Measurements from ENCODE around the gene SLC6A20.

The SLC6A20 gene

DNA sequence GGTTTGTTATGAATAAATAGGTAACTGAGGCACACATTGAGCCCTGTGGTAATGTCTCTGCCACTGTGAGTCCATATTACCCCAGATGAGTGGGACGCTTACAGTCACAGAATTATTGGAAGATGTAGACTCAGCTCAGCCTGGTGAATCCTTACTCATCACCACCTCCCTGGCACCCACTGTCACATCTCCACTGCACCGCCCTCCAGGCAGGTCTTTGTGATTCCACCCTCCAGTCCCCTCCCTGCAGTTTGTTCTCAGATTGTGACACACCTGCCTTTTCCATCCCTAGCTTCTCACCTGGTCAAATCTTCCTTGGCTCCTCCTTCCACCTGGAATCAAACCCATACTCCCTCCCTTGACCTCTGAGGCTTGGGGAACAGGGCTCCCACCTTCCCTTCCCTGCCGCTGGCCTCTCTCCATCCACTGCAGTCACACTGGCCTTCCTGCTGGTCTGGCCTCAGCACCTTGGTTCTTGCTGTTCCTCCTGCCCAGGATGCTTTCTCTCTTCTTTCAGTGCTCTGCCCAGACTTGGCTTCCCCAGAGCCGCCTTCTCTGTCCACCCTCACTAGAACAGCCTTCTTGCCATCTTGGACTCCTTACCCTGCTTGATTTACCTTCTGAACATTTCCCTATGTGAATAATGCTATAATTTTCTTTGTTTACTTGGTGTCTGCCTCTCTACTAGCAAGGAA lies 9.4 kb downstream of the SLC6A20 start:
- Histone ChIP-seq H3K9me3 (ENCODE audit: control insufficient read depth, insufficient read depth, low read length) (no peaks in the 10 kb centered on the region), H3K36me3 (ENCODE audit: control insufficient read depth, insufficient read depth, low read length) (no peaks in the 10 kb centered on the region), H3K4me1 (ENCODE audit: control insufficient read depth, insufficient read depth, low read length) (no peaks in the 10 kb centered on the region), H3K9ac (ENCODE audit: low read depth, low read length) (no peak overlapping the region), H3K27me3 (ENCODE audit: control insufficient read depth, insufficient read depth, low read length) (peaks cover 3% of the 10 kb centered on the region), H3K4me3 (ENCODE audit: low read depth, low read length) (no peak overlapping the region)

DNA sequence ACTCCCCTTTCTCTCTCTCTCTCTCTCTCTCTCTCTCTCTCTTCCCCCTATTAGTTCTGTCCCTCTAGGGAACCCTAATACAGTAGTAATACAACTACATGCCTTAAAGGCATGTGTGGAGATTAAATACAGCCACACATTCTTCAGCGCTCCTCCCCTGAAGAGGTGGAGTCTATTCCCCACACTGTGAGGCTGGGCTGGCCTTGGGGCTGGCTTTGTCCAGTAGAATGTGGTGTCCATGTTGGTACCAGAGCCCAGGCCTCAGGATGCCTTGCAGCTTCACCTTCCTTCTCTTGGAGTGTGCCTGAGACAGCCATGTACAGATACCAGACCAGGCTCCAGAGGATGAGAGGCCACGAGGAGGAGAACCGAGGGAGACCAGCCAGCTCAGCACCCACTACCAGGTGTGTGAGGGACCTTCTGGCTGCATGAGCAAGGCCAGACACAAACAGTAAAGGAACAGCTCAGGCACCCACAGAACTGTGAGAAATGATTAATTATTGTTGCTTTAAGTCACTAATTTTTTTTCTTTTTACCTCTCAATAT lies 10.7 kb downstream of the SLC6A20 start:
- Histone ChIP-seq H3K9ac (ENCODE audit: low read depth, low read length) (no peak overlapping the region), H3K27me3 (ENCODE audit: control insufficient read depth, insufficient read depth, low read length) (no peaks in the 10 kb centered on the region), H3K4me1 (ENCODE audit: control insufficient read depth, insufficient read depth, low read length) (no peaks in the 10 kb centered on the region)

DNA sequence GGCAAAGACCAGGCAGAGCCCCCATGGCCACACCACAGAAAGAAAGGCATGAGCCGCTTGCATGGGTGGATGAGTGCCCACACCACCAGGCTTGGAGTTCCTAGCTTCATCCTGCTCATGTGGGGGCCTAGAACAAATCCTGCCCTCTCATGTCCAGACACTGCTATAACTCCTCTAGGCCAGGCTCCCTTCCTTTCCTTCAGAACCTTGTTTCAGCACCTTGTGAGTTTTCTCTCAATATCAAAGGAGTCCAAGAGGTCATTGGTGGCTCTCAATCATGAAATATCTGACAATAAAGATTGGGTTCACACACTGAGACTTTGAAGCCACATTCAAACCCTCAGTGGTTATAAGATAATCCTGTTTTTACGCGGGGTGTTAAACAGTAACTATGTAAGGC lies 12.7 kb downstream of the SLC6A20 start:
- H3K4me3 ChIP-seq (ENCODE audit: low read depth, low read length) = no peak overlapping the region
- no peaks in the 10 kb centered on the region for H3K36me3 ChIP-seq (ENCODE audit: control insufficient read depth, insufficient read depth, low read length)
- H3K9me3 ChIP-seq (ENCODE audit: control insufficient read depth, insufficient read depth, low read length) = no peaks in the 10 kb centered on the region
- no peak overlapping the region for H3K9ac ChIP-seq (ENCODE audit: low read depth, low read length)
- H3K4me1 ChIP-seq (ENCODE audit: control insufficient read depth, insufficient read depth, low read length) = no peaks in the 10 kb centered on the region
- H3K27me3 ChIP-seq (ENCODE audit: control insufficient read depth, insufficient read depth, low read length) = no peaks in the 10 kb centered on the region

More for the DNA sequence above, 10.7 kb downstream of the SLC6A20 start:
- Histone ChIP-seq H3K36me3 (ENCODE audit: control insufficient read depth, insufficient read depth, low read length) (no peaks in the 10 kb centered on the region), H3K4me3 (ENCODE audit: low read depth, low read length) (no peak overlapping the region), H3K9me3 (ENCODE audit: control insufficient read depth, insufficient read depth, low read length) (no peaks in the 10 kb centered on the region)

DNA sequence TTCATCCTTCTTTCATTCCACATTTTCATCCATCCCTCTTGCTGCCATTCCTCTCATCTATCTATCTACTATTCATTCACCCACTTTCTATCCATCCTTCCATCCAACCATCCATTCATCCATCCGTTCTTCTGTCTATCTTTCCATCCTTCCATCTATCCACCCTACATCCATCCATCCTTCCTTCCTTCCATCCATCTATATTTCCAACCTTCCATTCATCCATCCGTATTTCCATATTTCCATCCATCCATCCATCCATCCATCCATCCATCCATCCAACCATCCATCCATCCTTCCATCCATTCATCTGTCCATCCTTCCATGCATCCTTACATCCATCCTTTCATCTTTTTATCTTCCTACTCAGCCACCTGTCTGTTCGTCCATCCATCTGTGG lies 14.0 kb downstream of the SLC6A20 start:
- Histone ChIP-seq H3K4me1 (ENCODE audit: control insufficient read depth, insufficient read depth, low read length) (no peaks in the 10 kb centered on the region), H3K9ac (ENCODE audit: low read depth, low read length) (no peak overlapping the region), H3K9me3 (ENCODE audit: control insufficient read depth, insufficient read depth, low read length) (no peaks in the 10 kb centered on the region), H3K36me3 (ENCODE audit: control insufficient read depth, insufficient read depth, low read length) (no peaks in the 10 kb centered on the region), H3K27me3 (ENCODE audit: control insufficient read depth, insufficient read depth, low read length) (no peaks in the 10 kb centered on the region), H3K4me3 (ENCODE audit: low read depth, low read length) (no peak overlapping the region)

DNA sequence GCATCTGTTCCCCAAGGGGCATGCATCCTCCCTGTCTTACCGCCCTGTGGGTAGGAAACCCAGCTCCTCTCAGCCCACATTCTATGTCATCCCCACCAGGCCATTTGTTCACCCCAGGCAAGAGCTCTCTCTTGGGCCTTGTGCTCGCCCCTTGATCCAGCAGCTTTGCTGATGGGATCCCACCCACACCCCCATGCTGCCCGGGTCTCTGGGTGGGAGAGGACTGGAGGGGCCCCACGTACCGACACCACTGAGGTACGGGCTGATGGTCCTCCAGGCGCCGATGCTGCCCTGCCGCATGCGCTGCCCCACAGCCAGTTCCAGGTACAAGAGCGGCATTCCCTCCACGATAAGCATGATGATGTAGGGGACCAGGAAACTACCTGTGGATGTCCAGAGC lies 14.5 kb downstream of the SLC6A20 start:
- H3K36me3 ChIP-seq (ENCODE audit: control insufficient read depth, insufficient read depth, low read length) = no peaks in the 10 kb centered on the region
- H3K4me1 ChIP-seq (ENCODE audit: control insufficient read depth, insufficient read depth, low read length) = no peaks in the 10 kb centered on the region
- no peak overlapping the region for H3K4me3 ChIP-seq (ENCODE audit: low read depth, low read length)
- no peak overlapping the region for H3K9ac ChIP-seq (ENCODE audit: low read depth, low read length)
- no peaks in the 10 kb centered on the region for H3K9me3 ChIP-seq (ENCODE audit: control insufficient read depth, insufficient read depth, low read length)
- H3K27me3 ChIP-seq (ENCODE audit: control insufficient read depth, insufficient read depth, low read length) = no peaks in the 10 kb centered on the region

DNA sequence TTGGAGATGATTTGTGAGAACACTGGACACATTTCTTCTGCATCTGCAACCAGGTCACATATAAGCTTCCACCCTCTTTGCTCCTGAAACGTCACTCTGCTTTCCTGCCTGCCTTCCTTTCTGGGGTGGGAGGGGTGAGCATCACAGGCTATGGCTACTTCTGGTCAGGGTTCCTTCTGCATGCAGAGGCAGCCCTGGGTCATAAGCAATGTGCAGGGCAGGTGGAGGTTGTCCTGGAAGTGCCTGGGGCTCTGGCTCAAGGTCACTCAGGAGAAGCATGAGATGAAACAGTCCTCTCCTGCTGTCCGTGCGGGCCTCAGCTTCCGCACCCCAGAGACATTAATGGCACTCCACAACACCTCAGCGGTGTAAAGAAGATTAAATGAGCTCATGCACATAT lies 15.1 kb downstream of the SLC6A20 start:
- Histone ChIP-seq H3K9me3 (ENCODE audit: control insufficient read depth, insufficient read depth, low read length) (no peaks in the 10 kb centered on the region), H3K27me3 (ENCODE audit: control insufficient read depth, insufficient read depth, low read length) (no peaks in the 10 kb centered on the region), H3K36me3 (ENCODE audit: control insufficient read depth, insufficient read depth, low read length) (no peaks in the 10 kb centered on the region), H3K9ac (ENCODE audit: low read depth, low read length) (no peak overlapping the region), H3K4me3 (ENCODE audit: low read depth, low read length) (no peak overlapping the region), H3K4me1 (ENCODE audit: control insufficient read depth, insufficient read depth, low read length) (no peaks in the 10 kb centered on the region)

DNA sequence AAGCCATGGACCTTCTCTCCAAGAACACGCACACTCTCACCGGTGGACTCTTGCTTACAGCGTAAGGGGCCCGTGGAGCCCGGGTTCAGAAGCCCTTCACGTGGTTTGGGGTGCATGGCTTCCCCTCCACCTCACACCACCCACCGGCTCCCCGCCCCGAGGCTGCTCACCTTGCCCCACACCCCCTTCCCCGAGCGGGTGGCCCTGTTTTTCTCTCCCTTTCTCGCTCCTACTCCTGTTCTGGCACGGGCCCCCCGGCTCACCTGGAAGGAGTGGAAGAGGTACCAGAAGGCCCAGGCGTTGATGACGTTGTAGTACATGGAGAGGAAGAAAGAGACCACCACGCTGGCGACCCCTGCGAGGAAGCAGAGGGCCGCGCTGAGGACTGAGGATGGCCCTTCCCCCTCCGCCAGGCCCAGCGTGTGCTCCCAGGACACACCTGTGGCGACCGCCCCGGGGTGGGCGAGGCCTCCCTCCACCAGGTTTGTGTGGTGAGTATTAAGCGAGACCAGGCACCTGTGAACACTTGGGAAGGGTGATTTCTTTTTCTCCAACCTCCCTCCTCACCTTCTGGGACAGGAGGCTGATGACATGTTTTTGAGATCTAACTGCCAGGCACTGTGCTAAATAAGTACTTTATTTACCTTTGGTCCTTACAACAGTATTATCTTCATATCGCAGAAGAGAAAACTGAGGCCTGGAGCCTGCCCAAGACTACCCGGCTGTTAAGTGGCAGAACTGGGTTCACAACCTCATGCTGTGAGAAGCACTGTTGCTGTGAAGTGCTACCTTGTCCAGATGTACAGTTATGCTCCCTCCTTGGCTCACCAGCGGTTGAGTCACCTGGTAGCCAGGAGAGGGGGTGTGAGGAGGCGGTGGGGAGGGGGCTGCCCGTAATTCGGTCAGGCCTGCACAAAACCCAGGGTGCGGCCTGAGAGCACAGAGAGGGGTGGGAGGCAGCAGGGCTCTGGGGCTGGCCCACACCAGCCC lies 16.3 kb downstream of the SLC6A20 start:
- Histone ChIP-seq H3K4me3 (ENCODE audit: low read depth, low read length) (no peak overlapping the region), H3K9me3 (ENCODE audit: control insufficient read depth, insufficient read depth, low read length) (no peaks in the 10 kb centered on the region), H3K4me1 (ENCODE audit: control insufficient read depth, insufficient read depth, low read length) (no peaks in the 10 kb centered on the region), H3K9ac (ENCODE audit: low read depth, low read length) (no peak overlapping the region), H3K36me3 (ENCODE audit: control insufficient read depth, insufficient read depth, low read length) (no peaks in the 10 kb centered on the region), H3K27me3 (ENCODE audit: control insufficient read depth, insufficient read depth, low read length) (no peaks in the 10 kb centered on the region)

DNA sequence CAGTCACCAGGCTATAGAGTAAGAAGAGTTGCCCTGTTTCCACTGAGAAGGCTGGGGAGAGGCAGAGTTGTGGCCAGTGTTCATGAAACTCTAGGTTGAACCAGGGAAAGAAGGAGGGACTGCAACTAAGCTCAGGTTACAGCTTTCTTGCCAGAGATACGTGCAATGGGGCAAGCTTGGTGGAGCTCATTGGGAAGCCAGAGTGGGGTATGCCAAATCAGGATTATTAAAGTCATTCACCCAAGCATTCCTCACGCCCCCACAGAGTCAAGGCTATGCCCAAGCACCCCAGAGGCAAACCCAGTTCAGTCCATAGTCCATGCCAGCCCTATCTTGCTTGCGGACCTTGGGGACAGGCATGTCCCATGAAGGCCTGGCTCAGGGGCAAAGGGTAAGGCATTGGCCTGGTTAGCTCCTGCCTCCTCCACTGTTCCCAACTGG lies 17.6 kb downstream of the SLC6A20 start:
- Histone ChIP-seq H3K36me3 (ENCODE audit: control insufficient read depth, insufficient read depth, low read length) (no peaks in the 10 kb centered on the region), H3K27me3 (ENCODE audit: control insufficient read depth, insufficient read depth, low read length) (no peaks in the 10 kb centered on the region), H3K4me1 (ENCODE audit: control insufficient read depth, insufficient read depth, low read length) (no peaks in the 10 kb centered on the region), H3K4me3 (ENCODE audit: low read depth, low read length) (no peak overlapping the region), H3K9me3 (ENCODE audit: control insufficient read depth, insufficient read depth, low read length) (no peaks in the 10 kb centered on the region), H3K9ac (ENCODE audit: low read depth, low read length) (no peak overlapping the region)

DNA sequence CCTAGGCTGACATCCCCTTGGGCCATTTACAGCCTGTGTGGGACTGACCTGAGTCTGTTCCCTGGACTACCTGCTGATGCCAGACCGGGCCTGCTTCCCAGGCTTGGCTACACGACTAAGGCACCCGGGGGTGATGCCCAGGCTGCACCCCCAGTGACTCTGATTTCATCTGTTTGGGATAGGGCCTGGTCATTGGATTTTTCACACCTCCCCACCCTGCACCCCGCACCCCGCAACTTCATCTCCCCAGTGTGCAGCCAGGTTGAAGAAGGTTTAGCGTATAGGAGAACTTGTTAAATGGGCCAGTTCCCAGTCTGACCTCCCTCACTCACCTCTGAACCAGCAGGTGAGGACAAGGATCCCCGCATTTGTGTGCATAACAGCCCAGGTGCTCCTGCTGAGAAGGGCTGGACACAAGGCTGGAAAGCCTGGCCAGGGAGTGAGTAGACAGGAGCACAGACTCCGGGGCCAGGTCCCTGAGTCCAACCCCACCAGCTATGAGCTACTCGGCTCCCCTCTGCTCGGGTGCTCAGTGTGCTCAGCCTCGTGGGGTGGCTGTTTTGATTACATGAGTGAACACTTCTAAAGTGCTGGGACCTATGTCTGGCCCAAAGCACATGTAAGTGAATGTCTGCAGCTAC lies 18.5 kb downstream of the SLC6A20 start:
- no peaks in the 10 kb centered on the region for H3K27me3 ChIP-seq (ENCODE audit: control insufficient read depth, insufficient read depth, low read length)
- no peak overlapping the region for H3K4me3 ChIP-seq (ENCODE audit: low read depth, low read length)
- H3K36me3 ChIP-seq (ENCODE audit: control insufficient read depth, insufficient read depth, low read length) = no peaks in the 10 kb centered on the region
- no peak overlapping the region for H3K9ac ChIP-seq (ENCODE audit: low read depth, low read length)
- H3K4me1 ChIP-seq (ENCODE audit: control insufficient read depth, insufficient read depth, low read length) = no peaks in the 10 kb centered on the region
- no peaks in the 10 kb centered on the region for H3K9me3 ChIP-seq (ENCODE audit: control insufficient read depth, insufficient read depth, low read length)

DNA sequence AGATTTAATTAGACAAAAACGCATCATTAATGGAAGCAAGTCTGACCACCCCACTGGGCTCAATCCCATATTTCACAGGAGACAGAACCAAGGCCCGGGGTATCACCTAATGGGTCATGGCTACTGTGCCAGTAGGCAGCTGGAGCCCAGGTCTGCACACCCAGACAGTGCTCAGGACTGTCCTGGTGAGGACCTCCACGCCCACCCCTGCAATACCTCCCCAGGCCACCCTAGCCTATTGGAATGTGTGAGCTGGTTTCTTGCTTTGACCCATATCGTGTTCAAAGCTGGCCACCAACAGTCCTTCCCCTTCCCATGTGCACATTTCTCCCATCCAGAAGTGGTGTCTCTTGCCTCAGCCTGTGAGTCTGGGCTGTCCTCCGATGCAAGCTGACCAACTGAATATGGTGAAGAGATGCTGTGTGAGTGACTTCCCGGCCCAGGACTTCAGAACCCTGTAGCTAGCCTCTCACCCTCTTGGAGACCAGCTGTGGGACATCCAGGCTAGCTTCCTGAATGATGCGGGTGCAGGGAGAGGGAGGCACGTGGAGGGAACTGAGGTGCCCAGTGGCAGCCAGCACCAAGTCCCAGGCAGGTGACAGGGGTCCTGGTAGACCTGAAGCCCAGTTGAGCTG lies 19.1 kb downstream of the SLC6A20 start:
- H3K36me3 ChIP-seq (ENCODE audit: control insufficient read depth, insufficient read depth, low read length) = no peaks in the 10 kb centered on the region
- no peaks in the 10 kb centered on the region for H3K9me3 ChIP-seq (ENCODE audit: control insufficient read depth, insufficient read depth, low read length)
- no peak overlapping the region for H3K9ac ChIP-seq (ENCODE audit: low read depth, low read length)
- H3K27me3 ChIP-seq (ENCODE audit: control insufficient read depth, insufficient read depth, low read length) = no peaks in the 10 kb centered on the region
- no peaks in the 10 kb centered on the region for H3K4me1 ChIP-seq (ENCODE audit: control insufficient read depth, insufficient read depth, low read length)
- H3K4me3 ChIP-seq (ENCODE audit: low read depth, low read length) = no peak overlapping the region

DNA sequence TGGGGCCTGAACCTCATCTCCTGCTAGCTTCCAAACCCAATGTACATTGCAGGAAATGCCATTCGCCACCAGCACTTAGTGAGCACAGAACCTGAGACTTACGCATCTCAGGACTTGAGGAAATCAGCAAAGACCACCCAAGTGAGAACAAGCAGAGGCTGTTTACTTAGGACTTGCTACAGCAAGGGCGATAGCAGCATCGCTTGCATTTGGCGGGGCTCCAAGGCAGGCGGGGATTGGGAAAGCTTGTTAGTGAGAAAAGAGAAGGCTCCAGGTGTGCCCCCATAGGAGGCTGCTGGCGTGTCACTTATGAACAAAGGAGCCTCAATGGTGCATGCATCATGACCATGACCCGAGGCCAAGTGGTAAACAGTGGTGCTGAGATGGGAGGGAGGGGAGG lies 19.7 kb downstream of the SLC6A20 start:
- Histone ChIP-seq H3K36me3 (ENCODE audit: control insufficient read depth, insufficient read depth, low read length) (no peaks in the 10 kb centered on the region), H3K4me3 (ENCODE audit: low read depth, low read length) (no peak overlapping the region), H3K4me1 (ENCODE audit: control insufficient read depth, insufficient read depth, low read length) (no peaks in the 10 kb centered on the region), H3K27me3 (ENCODE audit: control insufficient read depth, insufficient read depth, low read length) (no peaks in the 10 kb centered on the region), H3K9ac (ENCODE audit: low read depth, low read length) (no peak overlapping the region), H3K9me3 (ENCODE audit: control insufficient read depth, insufficient read depth, low read length) (no peaks in the 10 kb centered on the region)

Data from iPS-15b (cell line).